Germinal center (tissue), 1 donor: ENCODE results near the gene SUN1.
"Not testable (repeated sequence)": the region's sequence is repeated elsewhere in the genome, so short reads cannot be mapped to it uniquely, and the experiment has no call there.

ENCODE experiments used
- DNase-seq: peaks from one replicate; pipeline ENCODE4 v3.0.0; 2012; ENCODE audit warnings: mixed read lengths, low spot score

Gene SUN1

DNA sequence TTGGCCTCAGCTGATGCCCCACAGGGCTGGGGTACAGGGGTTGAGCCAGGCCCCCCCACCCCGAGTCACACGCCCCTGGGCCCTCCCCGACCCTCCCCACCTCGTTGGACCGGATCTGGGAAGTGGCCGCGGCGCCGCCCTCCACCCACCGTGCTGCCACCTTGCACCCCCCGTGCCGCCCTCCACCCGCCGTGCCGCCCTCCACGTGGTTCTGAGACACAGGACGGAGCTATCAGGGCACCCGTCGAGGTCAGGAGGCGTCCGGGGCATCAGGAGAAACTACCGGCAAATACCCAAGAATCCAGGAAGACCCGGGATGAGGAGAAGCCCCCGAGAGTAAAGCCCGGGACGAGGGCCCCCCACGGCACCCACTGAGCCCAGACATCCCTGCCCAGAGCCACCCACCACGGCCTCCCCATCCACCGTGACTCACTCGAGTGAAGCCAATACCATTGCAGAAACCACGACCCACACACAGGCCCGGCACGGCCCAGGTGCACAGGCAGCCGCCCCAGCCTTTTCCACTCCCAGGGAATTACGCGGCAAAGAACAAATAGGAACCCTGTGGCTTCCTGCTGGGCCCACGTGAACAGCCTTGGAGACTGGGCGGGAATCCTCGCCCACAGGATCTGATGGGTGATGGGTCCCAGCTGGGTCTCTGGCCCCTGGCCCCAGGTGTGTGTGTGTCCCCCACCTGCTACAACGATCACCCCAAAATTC lies 88.2 kb downstream of the SUN1 start:
- DNase-seq, result no peak

DNA sequence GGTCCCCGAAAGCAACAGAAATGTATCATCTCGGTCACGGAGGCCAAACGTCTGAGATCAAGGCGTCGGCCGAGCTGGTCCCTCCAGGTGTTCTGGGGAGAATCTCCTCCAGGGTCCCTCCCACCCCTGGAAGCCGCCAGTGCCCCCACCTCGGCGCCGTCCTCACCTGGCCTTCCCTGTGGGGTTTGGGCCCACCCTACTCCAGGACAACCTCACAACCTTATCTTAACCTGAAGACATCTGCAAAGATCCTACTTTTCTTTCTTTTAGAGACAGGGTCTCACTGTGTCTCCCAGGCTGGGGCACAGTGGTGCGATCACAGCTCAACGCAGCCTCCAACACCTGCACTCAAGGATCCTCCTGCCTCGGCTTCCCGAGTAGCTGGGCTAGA lies 88.8 kb downstream of the SUN1 start:
- DNase-seq, result no peak

DNA sequence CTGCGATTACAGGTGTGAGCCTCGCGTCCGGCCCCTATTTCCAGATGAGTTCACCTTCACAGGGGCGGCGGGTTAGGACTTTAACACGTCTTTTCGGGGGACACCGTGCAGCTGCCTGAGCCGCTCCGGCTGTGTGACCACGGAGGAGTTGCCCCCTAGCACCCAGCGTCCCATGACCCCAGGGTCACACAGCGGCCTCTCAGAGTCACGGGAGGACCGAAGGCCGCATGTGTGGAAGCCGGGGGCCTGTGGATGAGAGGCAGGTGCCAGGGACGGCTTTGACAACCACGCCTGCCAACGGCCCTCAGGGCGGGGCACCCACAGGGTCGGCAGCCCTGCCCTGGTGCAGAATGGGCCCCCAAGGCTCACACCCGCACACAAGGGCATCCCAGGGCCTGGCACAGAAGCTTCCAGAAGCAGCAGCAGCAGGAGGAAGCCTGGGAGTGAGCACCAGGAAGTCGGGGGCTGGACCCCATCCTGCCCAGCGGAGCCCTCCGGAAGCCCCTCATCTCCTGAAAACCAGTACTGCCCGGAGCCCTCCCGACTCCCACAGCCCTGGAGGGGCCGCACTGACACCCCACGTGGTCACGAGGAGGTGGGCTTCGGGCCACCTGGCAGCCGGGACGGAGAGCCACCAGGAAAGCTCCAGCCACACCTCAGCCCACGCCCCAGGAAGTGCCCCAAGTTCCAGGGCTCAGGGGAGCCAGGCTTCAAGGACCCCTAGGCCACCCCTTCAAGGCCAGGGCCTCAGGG lies 89.5 kb downstream of the SUN1 start:
- DNase-seq, result no peak

DNA sequence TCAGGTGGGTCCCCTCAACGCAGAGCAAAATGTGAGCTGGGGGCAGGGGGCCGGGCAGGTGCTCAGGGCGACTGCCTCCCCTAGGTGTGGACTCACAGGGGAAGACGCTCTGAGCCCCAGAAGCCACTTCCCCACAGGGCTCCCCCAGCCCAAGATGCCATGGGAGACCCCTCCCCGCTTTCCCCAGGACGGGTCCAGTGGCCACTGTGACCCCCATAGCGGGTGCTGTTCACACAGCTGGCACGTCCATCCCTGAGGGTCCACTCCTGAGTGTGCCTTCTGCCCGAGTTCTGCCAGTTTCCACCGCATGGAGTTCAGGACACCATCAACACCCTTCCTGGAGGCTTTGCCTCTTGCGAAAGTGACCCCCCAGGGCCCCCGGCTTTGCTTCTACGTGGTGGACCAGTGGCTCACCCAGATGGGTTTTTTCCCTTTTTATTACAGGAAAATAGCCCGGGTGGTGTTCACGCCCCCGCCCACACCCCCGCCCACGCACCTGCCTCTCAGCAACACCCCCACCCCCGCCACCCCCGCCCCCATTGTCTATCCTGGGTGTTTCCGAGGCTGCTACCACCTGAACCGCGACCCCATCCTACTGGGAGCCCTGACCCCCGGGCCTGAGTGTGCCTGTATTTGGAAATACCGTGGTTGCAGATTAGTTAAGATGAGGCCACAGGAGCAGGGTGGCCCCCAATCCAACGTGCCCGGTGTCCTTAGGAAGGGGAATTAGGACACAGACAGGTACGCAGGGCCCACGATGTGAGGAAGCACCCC lies 90.2 kb downstream of the SUN1 start:
- DNase-seq, result no peak

DNA sequence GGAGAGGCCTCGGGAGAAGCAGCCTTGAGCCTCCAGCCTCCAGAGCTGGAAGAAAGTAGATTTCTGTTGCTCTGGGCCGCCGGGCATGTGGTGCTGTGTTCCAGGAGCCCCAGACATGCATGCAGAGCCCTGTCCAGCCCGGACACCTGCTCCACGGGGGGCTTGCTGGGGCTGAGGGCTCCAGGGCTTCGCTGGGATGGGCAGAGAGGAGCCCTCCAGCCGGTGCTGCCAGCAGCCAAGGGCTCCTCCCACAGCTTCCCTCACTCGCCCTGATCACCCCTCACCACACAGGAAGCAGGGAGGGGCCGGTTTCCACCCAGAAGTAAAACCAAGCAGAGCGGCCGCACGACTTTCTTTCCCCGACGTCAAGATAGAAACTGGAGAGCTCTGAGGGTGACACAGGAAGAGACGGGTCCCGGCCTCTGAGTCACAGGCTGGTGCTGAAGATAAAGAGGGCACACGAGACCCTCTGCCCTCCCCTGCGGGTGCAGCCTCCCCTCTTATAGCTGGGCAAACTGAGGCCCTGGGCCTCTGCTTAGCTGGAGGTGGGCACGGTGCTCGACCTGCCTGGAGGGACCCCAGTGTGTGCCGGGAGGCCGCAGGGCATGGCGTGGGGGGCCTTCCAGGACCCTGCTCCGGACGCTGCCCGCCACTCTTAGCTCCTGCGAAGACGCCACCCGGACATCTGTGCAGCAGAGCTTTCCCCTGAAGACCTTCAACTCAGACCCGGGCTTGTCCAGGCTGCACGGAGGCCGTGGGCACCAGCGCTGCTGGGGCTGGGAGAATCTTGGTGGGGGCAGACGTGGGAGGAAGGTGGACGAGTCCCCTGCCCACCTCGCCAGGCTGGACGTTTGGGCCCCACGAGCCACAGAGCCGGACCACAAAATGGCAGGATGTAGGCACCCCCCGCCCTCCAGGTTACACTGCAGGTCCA lies 91.1 kb downstream of the SUN1 start:
- peak; percentile 81 for DNase-seq

DNA sequence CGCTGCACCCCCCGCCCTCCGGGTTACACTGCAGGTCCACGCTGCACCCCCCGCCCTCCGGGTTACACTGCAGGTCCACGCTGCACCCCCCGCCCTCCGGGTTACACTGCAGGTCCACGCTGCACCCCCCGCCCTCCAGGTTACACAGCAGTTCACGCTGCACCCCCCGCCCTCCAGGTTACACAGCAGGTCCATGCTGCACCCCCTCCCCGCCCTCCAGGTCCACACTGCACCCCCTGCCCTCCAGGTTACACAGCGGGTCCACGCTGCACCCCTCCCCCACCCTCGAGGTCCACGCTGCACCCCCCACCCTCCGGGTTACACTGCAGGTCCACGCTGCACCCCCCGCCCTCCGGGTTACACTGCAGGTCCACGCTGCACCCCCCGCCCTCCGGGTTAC lies 91.8 kb downstream of the SUN1 start:
- DNase-seq, result not testable (repeated sequence)
